HG03175 (cell line): ENCODE results near the gene C19orf38.

ENCODE experiments used
- ATAC-seq: cut with Tn5 transposase; IDR thresholded peaks from one replicate; pipeline ENCODE4 v1.9.1; 2021; ENCODE audit warnings: mild to moderate bottlenecking, moderate library complexity; ENCODE audit not compliant: unreplicated experiment

C19orf38 gene, protein sequence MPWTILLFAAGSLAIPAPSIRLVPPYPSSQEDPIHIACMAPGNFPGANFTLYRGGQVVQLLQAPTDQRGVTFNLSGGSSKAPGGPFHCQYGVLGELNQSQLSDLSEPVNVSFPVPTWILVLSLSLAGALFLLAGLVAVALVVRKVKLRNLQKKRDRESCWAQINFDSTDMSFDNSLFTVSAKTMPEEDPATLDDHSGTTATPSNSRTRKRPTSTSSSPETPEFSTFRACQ

GRCh38 chr19:10848230-10848856 is at the start of gene C19orf38:
C19orf38 (plus strand) TSS chr19:10848415; CDS start chr19:10848509, 94 bp downstream.
- ATAC-seq: no peak

DNA sequence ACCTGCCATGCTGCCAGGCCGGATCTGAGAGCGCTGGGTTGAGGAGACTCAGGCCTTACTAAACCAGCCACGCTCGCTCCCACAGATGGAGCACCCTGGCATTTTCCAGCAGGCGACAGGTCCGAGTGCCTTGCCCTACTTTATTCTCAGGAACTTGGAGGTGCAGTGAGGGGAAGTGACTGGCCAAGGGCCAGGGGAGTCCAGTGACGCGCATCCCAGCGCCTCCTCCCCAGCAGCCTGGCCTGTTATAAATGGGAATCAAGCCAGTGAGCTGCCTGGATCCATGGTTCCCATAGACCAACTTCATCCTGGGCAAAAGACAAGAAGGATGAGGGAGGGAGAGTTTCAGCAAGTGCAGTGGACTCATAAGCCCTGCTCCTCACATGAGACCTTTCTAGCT is 47.7 kb upstream of the C19orf38 start:
- ATAC-seq: no peak

GRCh38 chr19:10802479-10802878 is 45.7 kb upstream of the C19orf38 start:
- ATAC-seq: no peak

GRCh38 chr19:10803252-10803651 is 45.0 kb upstream of the C19orf38 start:
- no peak for ATAC-seq

DNA sequence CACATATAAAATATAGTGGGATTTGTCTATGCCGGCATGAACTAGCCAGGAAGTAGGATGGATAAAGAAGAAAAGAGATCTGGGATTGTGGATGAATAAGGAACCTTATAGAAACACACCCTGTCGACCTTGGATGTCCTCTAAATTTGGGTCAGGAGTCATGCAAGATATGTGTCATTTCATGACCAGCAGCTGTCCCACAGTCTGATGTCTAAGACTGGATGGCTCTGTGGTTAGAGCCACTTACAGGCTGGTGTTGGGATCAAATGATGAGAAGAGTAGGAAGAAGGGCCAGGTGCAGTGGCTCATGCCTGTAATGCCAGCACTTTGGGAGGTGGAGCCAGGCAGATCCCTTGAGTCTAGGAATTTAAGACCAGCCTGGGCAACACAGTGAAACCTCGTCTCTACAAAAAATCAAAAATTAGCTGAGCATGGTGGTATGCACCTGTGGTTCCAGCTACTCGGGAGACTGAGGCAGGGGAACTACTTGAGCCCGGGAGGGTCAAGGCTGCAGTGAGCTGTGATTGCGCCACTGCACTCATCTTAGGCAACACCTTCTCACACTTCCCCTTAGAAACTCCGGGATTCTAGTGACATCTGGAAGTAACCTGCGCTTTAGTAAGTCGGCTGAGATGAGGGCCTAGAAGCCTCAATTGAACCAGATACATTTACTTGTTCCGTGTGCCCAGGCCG is 43.0 kb upstream of the C19orf38 start:
- no peak for ATAC-seq

DNA sequence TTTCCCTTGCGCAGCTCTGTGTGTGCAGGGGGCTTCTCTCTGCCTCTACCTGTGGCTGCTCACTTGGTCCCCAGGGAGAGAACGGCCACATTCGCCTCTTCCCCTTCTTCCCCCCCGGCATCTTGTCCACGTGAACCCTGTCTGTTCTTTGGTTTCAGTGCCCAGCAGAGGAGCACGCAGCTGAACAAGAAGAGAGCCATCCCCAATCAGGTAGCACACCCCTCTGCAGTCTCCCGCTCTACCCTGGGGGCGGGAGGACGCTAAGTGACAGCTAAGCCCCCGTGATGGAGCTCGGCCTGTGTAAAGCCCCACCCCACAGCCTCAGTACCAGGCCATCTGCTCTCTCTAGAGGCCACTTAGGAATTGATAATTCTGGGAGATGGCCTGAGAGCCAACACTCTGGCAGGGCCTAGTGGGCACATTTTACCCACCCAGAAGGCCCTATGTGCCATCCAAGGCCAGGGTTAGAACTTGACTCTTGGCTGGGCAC is 42.4 kb upstream of the C19orf38 start:
- no peak for ATAC-seq

DNA sequence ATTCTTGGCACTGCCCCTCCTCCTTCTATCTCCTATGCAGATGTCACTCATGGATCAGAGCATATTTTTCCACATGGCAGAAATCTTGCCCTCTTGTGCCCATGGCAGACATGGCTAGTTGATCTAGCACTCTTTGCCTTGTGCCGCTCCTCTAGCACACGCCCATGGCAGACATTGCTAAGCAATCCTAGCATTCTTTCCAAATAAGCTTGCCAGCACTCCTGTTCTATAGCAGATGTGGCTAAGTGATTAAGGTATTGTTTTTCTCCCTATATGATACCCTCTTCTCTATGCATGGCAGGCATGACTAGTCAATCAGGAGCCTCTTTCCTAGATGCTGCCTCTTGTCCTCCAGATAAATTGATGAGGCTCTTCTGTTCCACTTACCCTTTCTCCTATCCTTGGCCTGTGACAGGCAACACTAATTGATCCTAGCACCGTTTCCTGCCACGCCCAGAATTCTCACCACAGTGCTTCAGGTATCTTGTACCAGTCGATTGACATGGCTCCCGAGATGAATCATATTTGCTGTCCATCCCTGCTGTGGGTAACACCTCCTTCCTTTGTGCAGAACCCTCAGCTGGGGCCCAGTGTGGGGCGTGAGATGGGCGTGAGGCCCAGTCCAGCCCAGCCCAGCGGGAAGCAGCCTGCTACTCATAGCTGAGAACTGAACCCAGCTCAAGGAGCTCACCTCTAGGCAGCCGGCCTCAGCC is 39.1 kb upstream of the C19orf38 start:
- no peak for ATAC-seq

DNA sequence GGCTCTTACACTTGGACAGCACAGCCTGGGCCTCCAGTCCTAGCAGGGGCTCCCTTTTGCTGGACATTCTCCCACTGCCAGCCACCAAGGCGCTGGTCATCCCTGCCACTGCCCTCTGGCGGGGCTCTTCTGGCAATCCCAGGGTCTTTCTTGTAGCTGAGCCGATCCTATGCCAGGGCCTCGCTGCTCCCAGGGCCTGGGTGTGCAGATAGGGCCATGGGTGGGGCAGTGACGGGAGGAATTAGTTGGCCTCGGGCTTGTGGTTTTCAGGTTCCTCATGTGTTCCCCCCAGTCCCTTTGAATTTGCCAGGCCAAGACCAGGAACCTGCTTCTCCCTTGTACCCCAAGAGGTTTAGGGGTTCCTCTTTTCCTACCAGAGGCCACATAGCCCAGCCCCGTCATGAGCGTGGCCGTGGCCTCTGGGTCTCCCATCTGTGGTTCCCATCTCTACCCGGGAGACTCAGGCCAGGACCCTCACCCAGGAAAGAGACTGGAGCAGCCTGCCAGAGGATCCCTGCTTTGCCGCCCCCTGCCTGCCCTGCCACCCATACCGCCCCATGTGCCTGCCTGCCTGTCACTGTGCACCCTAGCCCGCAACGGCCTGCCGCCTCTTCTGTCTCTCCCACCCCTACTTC is 38.4 kb upstream of the C19orf38 start:
- no peak for ATAC-seq

- no peak for ATAC-seq
Measured at GRCh38 chr19:10811391-10812111, 36.7 kb upstream of the C19orf38 start.

DNA sequence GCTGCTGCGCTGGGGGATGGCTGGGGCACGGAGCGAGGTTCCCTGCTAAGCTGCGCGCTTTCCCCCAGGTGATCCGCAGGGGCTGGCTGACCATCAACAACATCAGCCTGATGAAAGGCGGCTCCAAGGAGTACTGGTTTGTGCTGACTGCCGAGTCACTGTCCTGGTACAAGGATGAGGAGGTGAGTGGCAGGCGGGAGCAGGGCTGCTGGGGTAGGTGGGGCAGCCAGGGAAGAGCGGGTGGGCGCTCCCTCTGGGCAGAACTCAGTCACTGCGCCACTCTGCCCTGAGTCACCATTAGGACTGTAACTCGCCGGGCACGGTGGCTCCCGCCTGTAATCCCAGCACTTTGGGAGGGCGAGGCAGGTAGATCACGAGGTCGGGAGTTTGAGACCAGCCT is 36.0 kb upstream of the C19orf38 start:
- no peak for ATAC-seq

- ATAC-seq: no peak
Measured at GRCh38 chr19:10812902-10813404, 35.3 kb upstream of the C19orf38 start.

DNA sequence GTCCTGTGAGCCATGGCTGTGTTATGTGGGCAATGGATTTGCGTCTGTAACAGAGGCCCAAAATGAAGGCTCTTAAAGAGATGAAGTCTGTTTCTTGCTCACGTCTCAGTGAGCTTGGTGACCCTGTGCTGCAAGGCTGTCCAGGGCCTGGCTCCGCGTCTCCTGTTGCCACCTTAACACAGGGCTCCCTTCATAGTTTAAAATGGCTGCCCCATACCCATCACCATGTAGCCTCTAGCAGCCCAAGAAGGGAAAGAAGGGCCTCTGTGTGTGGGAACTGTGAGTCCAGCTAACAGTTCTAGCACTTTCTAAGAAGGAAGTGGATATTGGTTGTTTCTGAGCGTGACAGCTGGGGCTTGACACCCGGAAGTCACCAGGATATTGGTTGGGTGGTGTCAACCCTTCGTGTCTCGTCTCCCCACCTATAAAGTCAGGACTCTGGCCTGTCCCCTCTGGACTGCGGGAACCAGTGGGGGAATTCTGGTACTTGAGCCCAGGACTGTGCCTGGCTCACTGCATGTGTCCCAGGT is 33.1 kb upstream of the C19orf38 start:
- no peak for ATAC-seq

DNA sequence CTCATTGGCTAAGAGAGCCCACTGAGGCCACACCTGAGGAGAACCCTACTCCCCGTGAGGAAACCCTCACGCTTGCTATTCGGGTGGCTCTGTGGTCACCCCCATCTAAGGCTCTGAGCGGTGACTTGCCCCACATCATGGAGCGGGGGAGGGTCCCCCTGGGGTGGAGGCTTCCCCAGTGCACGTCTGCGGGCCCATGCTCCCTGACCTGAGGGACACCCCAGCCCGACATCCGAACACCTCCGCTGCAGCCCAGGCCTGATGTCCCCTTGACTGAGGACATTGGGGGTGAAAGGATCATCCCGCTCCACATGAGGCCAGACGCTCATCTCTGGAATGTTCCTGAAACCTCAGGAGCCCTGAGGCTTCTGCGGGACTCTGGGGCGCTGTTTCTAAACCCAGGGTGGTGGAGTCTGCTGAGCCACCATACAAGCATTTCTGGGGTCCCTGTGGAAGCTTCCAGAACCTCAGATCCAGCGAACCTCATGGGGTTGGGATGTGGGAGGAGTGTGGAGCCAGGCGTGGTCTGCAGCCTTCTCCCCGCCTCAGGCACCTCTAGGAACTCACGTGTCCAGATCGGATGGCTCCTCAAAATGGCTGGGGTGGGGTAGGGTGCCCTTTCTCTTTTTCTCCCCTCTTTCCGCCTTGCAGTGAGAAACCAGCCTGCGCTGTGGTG is 32.1 kb upstream of the C19orf38 start:
- no peak for ATAC-seq

- ATAC-seq: no peak
Measured at GRCh38 chr19:10816691-10817090, 31.5 kb upstream of the C19orf38 start.

- ATAC-seq: no peak
Measured at GRCh38 chr19:10817291-10818038, 30.8 kb upstream of the C19orf38 start.

DNA sequence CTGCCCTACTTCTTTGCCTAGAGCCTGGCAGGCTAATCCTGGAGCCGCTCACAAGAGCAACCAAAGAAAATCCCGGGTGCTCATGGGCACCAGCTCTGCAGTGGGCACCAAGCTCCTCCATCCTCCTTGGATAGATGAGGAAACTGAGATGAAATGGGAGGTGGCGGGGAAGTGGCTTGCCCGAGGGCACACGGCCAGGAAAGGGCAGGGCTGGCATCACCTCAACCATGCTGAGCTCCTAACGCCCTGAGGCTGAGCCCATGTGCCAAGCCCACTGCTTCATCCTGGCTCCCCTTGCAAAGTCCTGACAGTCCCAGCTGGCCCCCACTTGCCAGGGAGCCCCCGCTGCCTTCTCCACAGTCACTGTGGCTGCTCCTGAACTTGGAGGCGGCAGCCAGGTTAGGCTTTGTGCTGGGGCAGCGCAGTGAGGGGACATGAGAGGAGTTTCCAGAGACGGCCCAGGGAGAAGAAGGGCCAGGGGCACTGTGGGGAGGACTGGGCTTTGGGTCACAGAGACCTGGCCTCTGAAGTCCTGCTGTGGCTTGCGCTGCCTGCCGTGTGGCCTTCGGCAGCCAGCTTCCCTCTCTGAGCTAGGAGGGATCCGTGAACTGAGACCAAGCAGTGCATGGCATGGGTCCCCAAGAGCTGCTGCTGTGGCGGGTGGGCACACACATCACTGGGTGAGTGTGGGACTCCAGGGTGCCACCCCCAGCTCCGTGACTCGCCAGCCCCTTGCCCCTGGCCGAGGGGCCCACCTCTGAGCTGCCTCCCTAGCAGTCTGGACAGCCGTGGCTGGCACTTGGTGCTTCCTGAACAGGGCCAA is 29.7 kb upstream of the C19orf38 start:
- ATAC-seq: no peak

DNA sequence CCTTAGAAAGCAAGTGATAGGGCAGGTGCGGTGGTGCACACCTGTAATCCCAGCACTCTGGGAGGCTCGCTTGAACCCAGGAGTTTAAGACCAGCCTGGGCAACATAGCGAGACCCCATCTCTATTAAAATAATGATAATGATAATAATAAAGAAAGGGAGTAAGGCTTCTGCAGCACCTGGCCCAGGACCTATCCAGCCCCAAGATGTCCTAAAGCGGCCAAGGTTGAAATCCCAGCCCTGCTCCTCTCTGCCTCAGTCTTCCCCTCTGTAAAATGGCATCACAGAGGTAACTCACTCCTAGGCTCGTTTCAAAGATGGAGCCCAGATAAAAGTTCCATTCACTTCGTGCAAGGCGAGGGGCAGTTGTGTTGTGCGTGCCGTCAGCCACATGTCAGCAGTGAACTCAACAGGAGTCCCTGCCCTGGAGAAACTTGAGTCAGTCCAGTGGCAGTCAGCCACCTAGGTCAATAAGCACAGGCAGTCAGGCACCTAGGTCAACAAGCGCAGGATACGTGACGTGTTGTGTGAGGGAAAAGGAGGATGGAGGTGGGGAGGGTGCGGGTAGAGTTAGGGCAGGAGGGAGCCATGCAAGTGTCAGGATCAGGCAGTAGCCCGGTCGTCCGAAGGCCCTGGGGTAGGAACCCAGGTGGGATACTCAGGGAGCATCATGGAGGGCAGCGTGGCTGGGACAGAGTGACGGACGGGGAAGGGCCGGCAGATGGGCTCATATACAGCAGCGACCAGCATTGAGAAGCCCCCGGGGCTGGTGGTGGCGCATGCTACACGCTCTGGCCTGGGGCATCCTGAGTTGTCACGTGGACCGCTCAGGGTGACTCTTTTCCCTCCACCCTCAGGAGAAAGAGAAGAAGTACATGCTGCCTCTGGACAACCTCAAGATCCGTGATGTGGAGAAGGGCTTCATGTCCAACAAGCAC is 28.8 kb upstream of the C19orf38 start:
- no peak for ATAC-seq
